Stimulated activated CD8-positive, alpha-beta memory T cell treated with anti-CD3 and anti-CD28 coated beads, Interleukin-12 subunit alpha, Interleukin-12 subunit beta, amount 100 ng/mL, for 1 hour (primary cell): Measurements from ENCODE around the gene THSD7B.

ENCODE experiments used
- DNase-seq: peaks from one replicate; pipeline ENCODE4 v3.0.0-alpha.2; 2020; ENCODE audit warnings: low read depth

The THSD7B gene

DNA sequence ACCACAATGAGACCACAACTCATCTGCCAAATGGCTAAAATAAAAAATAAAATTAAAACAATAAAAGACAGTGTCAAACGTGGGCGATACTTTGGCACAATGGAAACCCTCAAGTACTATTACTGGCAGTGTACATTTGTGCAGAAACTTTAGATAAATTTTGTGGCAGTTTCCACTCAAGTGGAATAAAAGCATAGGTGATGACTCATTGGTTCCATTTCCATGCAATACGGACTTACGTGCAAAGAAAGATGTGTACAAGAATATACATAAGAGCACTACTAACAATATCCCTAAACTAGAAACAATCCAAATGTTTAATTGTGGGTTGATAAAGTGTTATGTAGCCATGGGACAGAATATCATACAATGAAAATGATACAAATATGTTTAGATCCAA is 940.0 kb downstream of the THSD7B start:
- DNase-seq = no peak

GRCh38 chr2:137706786-137707613 is 941.7 kb downstream of the THSD7B start:
- DNase-seq = no peak

- DNase-seq = no peak
Measured at GRCh38 chr2:137708311-137708710, 943.0 kb downstream of the THSD7B start.

DNA sequence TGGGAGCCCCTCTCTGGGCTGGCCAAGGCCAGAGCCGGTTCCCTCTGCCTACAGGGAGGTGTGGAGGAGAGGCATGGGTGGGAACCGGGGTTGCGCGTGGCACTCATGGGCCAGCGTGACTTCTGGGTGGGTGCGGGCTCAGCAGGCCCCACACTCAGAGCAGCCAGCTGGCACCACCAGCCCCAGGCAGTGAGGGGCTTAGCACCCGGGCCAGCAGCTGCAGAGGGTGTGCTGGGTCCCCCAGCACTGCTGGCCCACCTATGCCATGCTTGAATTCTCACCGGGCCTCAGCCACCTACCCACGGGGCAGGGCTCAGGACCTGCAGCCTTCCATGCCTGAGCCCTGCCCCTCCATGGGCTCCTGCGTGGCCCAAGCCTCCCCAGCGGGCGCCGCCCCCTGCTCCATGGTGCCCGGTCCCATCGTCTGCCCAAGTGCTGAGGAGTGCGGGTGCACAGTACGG is 950.4 kb downstream of the THSD7B start:
- DNase-seq = no peak

GRCh38 chr2:137718786-137719185 is 953.4 kb downstream of the THSD7B start:
- no peak for DNase-seq

GRCh38 chr2:137721733-137722132 is 956.4 kb downstream of the THSD7B start:
- no peak for DNase-seq

- no peak for DNase-seq
Measured at GRCh38 chr2:137724912-137725311, 959.6 kb downstream of the THSD7B start.
